ENCODE measurements around the gene LRWD1.

GRCh38 chr7:102459221-102459844 lies 5.5 kb upstream of the LRWD1 start:
- TF ChIP-seq CTCF (IDR thresholded peaks at IDR 0.05) (no peak), POLR2A (IDR thresholded peaks at IDR 0.05) (no peak)

Measured in heart left ventricle (tissue), 13 donors.